HEK293T (cell line): Measurements from ENCODE around the gene UMODL1.

Experiments
- ARNT ChIP-seq: fragments of 450-650 bp; IDR thresholded peaks from 2 replicates; pipeline ENCODE4 v1.6.1; 2017; ENCODE audit warnings: mild to moderate bottlenecking
- BHLHE40 ChIP-seq: fragments of 450-650 bp; IDR thresholded peaks from 2 replicates; pipeline ENCODE4 v1.6.1; 2016; ENCODE audit warnings: mild to moderate bottlenecking, moderate library complexity, borderline replicate concordance
- FOXA1 ChIP-seq: fragments of 450-650 bp; IDR thresholded peaks from 2 replicates; pipeline ENCODE4 v1.6.1; 2016; ENCODE audit warnings: mild to moderate bottlenecking
- FOXM1 ChIP-seq: fragments of 450-650 bp; IDR thresholded peaks from 2 replicates; pipeline ENCODE4 v1.6.1; 2017; ENCODE audit warnings: mild to moderate bottlenecking, borderline replicate concordance
- HDGF ChIP-seq: fragments of 450-650 bp; IDR thresholded peaks from 2 replicates; pipeline ENCODE4 v1.6.1; 2017; ENCODE audit warnings: antibody characterized with exemption, borderline replicate concordance
- SP1 ChIP-seq: fragments of 450-650 bp; IDR thresholded peaks from 2 replicates; pipeline ENCODE4 v1.6.1; 2017

DNA sequence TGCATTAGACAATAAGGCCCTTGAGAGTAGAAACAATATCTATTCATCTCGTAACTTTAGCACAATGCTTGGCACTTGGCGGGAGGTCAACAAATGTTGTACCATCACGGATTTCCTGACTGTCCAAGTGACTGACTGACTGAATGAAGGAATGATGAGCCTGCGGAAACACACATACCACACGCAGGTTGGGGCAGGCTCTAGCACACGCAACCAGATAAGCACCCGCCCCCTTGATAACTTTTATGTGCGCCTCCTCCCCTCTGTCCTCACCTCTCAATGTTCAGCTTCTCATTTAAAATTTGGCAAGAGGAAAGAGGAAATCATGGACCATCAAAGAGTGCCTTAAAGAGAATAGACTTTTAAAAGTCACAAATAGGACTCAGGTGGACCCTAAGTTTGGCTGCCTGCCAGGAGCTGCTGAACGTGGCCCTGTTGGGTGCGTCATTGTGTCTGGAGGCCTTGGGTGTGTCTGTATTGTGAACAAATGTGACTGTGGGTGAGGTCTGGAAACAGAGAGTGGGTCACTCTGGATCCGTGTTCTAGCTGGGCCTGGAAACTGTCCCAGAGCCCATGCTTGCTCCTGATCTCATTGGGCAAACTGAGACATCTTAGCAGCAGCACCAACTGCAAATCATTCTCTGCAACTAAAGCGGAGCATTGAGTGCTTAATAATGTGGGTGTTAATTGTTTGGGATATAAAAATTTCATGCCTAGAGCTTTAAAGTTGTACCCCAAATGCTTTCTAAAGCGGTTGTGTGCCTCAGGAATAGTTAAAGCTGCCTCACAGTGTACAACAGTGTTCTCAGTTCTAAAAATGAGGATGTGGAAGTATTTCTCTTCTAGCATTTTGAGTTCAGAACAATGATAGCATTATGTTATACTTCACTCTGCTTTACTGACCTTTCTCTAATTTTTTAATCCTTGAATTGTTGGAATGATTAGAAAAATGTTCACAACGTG is 100.3 kb downstream of the UMODL1 start:
- TF ChIP-seq FOXA1 (no peak), FOXM1 (no peak), ARNT (no peak), BHLHE40 (no peak), SP1 (no peak), HDGF (no peak)
